Type B pancreatic cell (in vitro differentiated cells): ENCODE results near the gene PRLR. TPM values are rescaled to one million over a fixed set of nuclear protein-coding genes. Genes with fewer than 3 reads are reported as not detected.

Experiments
- DNase-seq: peaks from one replicate; pipeline ENCODE4 v3.0.0; 2021; ENCODE audit warnings: mixed read lengths; ENCODE audit not compliant: unreplicated experiment; ENCODE audit errors: extremely low spot score
- H3K27ac Mint-ChIP-seq: 2 replicates; pipeline ENCODE4 v1.8.0; 2021; ENCODE audit warnings: mild to moderate bottlenecking, mixed read lengths
- H3K27me3 Mint-ChIP-seq: 2 replicates; pipeline ENCODE4 v1.8.0; 2021; ENCODE audit warnings: mixed read lengths
- H3K36me3 Mint-ChIP-seq: 2 replicates; pipeline ENCODE4 v1.8.0; 2021; ENCODE audit warnings: mixed read lengths
- H3K4me1 Mint-ChIP-seq: one replicate; pipeline ENCODE4 v1.8.0; 2021; ENCODE audit warnings: mixed read lengths; ENCODE audit not compliant: unreplicated experiment
- H3K4me3 Mint-ChIP-seq: 2 replicates; pipeline ENCODE4 v1.8.0; 2021; ENCODE audit warnings: mild to moderate bottlenecking, mixed read lengths
- H3K9me3 Mint-ChIP-seq: 2 replicates; pipeline ENCODE4 v1.8.0; 2021; ENCODE audit warnings: mixed read lengths
- CTCF ChIP-seq: fragments of 200-600 bp; sonication (generic); conservative IDR thresholded peaks from 2 replicates; pipeline ENCODE4 v1.5.0; 2021; ENCODE audit warnings: antibody characterized with exemption, mild to moderate bottlenecking
- total RNA-seq: library from RNA; stranded (reverse); gene quantifications from 2 replicates; pipeline ENCODE4 v1.2.1, GENCODE V29; 2021; ENCODE audit warnings: low replicate concordance

PRLR gene
- total RNA-seq, 1 donor from 2014 or later, result 6.7 TPM

DNA sequence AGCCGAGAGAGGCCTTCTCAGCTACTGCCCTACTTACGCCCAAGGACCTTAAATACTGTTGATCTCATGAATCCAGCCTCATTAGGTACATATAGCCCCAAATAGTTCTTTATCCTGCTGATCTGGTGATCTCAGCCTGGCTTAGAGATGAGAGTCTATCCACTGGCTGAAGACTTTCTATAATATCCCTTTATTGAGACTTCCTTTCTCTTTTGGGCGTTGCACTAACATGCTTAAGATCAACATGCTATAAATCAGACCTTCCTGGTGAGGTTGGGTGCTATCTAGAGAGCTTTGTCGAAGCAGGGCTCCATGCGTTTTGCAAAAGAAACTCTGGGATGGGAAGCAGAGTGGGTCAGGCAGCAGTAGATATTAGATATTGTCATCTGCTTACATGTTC is 138.6 kb downstream of the PRLR start:
- Mint-ChIP-seq H3K36me3 (no peaks in the 10 kb centered on the region), H3K4me3 (no peak overlapping the region), H3K4me1 (no peaks in the 10 kb centered on the region), H3K27ac (no peak overlapping the region), H3K9me3 (no peaks in the 10 kb centered on the region), H3K27me3 (no peaks in the 10 kb centered on the region)
- TF ChIP-seq CTCF, result no peak
- DNase-seq, result no peak

DNA sequence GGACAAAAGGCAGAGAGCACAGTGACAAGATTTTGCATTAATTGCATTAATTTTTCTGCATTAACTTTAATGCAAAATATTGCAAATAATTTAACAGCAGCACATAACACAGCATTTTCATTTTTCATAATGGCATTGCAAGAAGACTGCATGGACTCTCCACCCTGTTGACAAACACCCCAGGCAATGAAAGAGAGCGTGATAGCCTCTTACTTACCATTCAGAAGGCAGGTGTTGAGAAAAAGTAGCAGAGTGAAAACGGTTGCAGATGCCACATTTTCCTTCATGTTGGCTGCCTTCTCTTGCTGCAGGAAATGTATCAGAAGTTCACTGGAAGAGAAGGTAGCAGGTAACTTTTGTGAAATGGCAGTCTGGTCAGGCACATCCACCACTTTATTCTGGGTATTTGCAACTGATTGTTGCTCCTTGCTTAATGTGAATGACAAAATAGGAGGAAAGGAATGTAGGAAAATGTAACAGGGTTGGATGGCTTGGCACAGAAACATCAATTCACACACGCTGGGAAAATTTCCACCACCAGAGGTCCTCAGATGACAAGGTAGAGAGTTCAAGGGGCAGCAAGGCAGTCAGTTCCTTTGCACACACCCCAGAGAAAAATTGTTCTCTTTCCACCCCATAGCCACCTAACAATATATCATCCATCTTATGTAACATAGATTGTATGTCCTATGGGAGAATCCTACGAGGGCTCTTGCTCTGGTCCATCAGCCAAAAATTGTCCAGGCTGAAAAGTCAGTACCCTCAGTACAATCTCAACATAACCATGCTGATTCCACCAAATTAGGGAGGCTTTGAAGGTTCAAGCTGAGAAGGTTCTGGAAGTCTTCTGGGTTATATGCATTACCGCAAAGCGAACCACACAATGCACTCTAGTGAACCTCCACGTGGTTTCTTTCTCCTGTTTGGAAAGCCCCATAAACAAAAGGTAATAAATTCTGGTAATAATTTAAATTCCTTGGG is 140.7 kb downstream of the PRLR start:
- Mint-ChIP-seq H3K4me1 (no peaks in the 10 kb centered on the region), H3K9me3 (no peaks in the 10 kb centered on the region), H3K27ac (no peak overlapping the region), H3K27me3 (no peaks in the 10 kb centered on the region), H3K36me3 (no peaks in the 10 kb centered on the region), H3K4me3 (no peak overlapping the region)
- DNase-seq, result no peak
- peak; percentile 82 for TF ChIP-seq CTCF

DNA sequence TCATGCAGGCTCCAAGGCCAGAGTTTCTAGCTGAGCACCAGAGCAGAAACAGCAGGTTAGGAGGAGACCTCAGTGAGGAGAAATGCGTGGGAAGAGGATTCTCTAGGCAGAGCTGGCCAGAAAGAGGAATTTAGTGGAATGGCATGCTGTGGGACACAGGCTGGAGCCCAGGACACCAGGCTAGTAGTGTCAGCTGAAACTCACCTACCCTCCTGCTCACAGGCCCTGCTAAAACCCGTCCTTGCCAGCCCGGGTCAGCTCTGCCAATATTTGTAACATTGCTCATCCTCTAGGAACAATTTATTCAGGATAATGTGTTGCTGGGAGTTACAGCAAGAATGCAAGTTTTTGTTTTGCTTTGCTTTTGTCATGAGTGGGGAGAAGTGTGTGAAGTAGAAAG is 142.3 kb downstream of the PRLR start:
- DNase-seq, result no peak

DNA sequence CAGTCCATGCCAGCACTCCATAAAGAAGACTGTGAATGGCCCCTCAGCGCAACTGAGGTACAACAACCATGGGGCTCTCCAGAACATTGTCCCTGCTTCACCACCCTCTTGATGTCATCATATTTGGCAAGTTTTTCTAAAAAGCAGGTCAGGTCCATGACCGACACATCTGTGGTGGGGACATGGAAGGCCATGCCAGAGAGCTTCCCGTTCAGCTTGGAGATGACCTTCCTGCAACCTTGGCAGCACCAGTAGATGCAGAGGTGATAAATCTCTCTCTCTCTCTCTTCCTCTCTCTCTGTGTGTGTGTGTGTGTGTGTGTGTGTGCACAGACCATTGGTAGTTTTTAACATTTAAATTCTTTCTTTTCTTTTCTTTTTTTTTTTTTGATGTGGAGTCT is 147.1 kb downstream of the PRLR start:
- no peak for DNase-seq
- H3K4me1 Mint-ChIP-seq, result no peaks in the 10 kb centered on the region
- H3K9me3 Mint-ChIP-seq, result no peaks in the 10 kb centered on the region
- H3K36me3 Mint-ChIP-seq, result no peaks in the 10 kb centered on the region
- H3K27me3 Mint-ChIP-seq, result no peaks in the 10 kb centered on the region
- TF ChIP-seq CTCF, result no peak
- no peak overlapping the region for H3K27ac Mint-ChIP-seq
- no peak overlapping the region for H3K4me3 Mint-ChIP-seq

More for the DNA sequence above, 142.3 kb downstream of the PRLR start:
- H3K27me3 Mint-ChIP-seq, result no peaks in the 10 kb centered on the region
- H3K9me3 Mint-ChIP-seq, result no peaks in the 10 kb centered on the region
- TF ChIP-seq CTCF, result no peak
- H3K36me3 Mint-ChIP-seq, result no peaks in the 10 kb centered on the region
- no peaks in the 10 kb centered on the region for H3K4me1 Mint-ChIP-seq
- H3K4me3 Mint-ChIP-seq, result no peak overlapping the region
- H3K27ac Mint-ChIP-seq, result no peak overlapping the region

GRCh38 chr5:35082530-35082929 is 147.8 kb downstream of the PRLR start:
- H3K4me3 Mint-ChIP-seq, result no peak overlapping the region
- no peak overlapping the region for H3K27ac Mint-ChIP-seq
- no peaks in the 10 kb centered on the region for H3K9me3 Mint-ChIP-seq
- no peaks in the 10 kb centered on the region for H3K36me3 Mint-ChIP-seq
- DNase-seq, result no peak
- H3K4me1 Mint-ChIP-seq, result no peaks in the 10 kb centered on the region
- no peaks in the 10 kb centered on the region for H3K27me3 Mint-ChIP-seq
- TF ChIP-seq CTCF, result no peak
